HL-60/S4 (cell line): ENCODE data around the gene SUCLA2.
"Not testable (repeated sequence)": the region's sequence is repeated elsewhere in the genome, so short reads cannot be mapped to it uniquely, and the experiment has no call there.

Experiments used
- in situ Hi-C: fragments of 300-500 bp; cut with MboI; formaldehyde crosslinking; loops from 2 replicates; pipeline ENCODE4 v1.14.3; 2022; ENCODE audit warnings: low sequenced_read_pairs

SUCLA2 gene

GRCh38 chr13:47997384-47997783 is 3.7 kb downstream of the SUCLA2 start:
- in situ Hi-C loops = loop anchor here (25.0 kb wide), 1 partner anchor 110 kb away; no protein-coding TSS in a partner anchor

GRCh38 chr13:47991859-47992258 is 9.2 kb downstream of the SUCLA2 start:
- in situ Hi-C loops = loop anchor here (25.0 kb wide), 1 partner anchor 105 kb away; no protein-coding TSS in a partner anchor

- in situ Hi-C loops = loop anchor here (25.0 kb wide), 1 partner anchor 104 kb away; no protein-coding TSS in a partner anchor
These were observed 10.1 kb downstream of the SUCLA2 start for GRCh38 chr13:47990920-47991466.

- in situ Hi-C loops = loop anchor here (25.0 kb wide), 1 partner anchor 103 kb away; no protein-coding TSS in a partner anchor
These were observed 10.6 kb downstream of the SUCLA2 start for GRCh38 chr13:47990427-47990826.

- in situ Hi-C loops = loop anchor here (25.0 kb wide), 1 partner anchor 96 kb away; no protein-coding TSS in a partner anchor
These were observed 18.0 kb downstream of the SUCLA2 start for GRCh38 chr13:47983070-47983469.

GRCh38 chr13:47976325-47976724 is 24.7 kb downstream of the SUCLA2 start:
- in situ Hi-C loops = loop anchor here (25.0 kb wide), 1 partner anchor 89 kb away; no protein-coding TSS in a partner anchor

GRCh38 chr13:47964863-47965262 is 36.2 kb downstream of the SUCLA2 start:
- in situ Hi-C loops = no loop called here

GRCh38 chr13:47962237-47962636 is 38.8 kb downstream of the SUCLA2 start:
- in situ Hi-C loops = no loop called here

- in situ Hi-C loops = no loop called here
These were observed 41.4 kb downstream of the SUCLA2 start for GRCh38 chr13:47959468-47960247.

GRCh38 chr13:47957073-47957472 is 44.0 kb downstream of the SUCLA2 start:
- in situ Hi-C loops = no loop called here

- in situ Hi-C loops = no loop called here
These were observed 45.2 kb downstream of the SUCLA2 start for GRCh38 chr13:47955836-47956235.

- in situ Hi-C loops = no loop called here
These were observed 51.3 kb downstream of the SUCLA2 start for GRCh38 chr13:47949799-47950198.

- in situ Hi-C loops = no loop called here
These were observed 55.3 kb downstream of the SUCLA2 start for GRCh38 chr13:47945738-47946137.

GRCh38 chr13:47945146-47945545 is 55.9 kb downstream of the SUCLA2 start:
- in situ Hi-C loops = not testable (repeated sequence)

GRCh38 chr13:47934371-47934770 is 66.7 kb downstream of the SUCLA2 start:
- in situ Hi-C loops = no loop called here

GRCh38 chr13:47932950-47933923 is 67.8 kb downstream of the SUCLA2 start:
- in situ Hi-C loops = no loop called here

- in situ Hi-C loops = no loop called here
These were observed 70.4 kb downstream of the SUCLA2 start for GRCh38 chr13:47930649-47931165.

GRCh38 chr13:47929156-47929555 is 71.9 kb downstream of the SUCLA2 start:
- in situ Hi-C loops = no loop called here

GRCh38 chr13:47917022-47917574 is 84.0 kb downstream of the SUCLA2 start:
- in situ Hi-C loops = no loop called here

GRCh38 chr13:47908197-47908902 is 92.7 kb downstream of the SUCLA2 start:
- in situ Hi-C loops = no loop called here
